B cell (primary cell): ENCODE data around the gene HOXA10. TPM values are rescaled to one million over a fixed set of nuclear protein-coding genes. Genes with fewer than 3 reads are reported as not detected.
A peak's percentile ranks its signal among the peaks of the same experiment; 100 is the strongest.

Source experiments
- ATAC-seq: fragments of 200-7000 bp; cut with Tn5 transposase; one replicate; pipeline ENCODE4 v1.10.0; 2021; ENCODE audit warnings: low read depth, mild to moderate bottlenecking, moderate number of reproducible peaks, moderate library complexity
- CTCF ChIA-PET: fragments of 350-600 bp; sonication (Branson Sonifier 250); formaldehyde crosslinking; loops from one replicate; lab custom pipeline; 2021; ENCODE audit warnings: antibody characterized with exemption, inconsistent platforms; lab: Charles Lee
- POLR2A ChIA-PET: fragments of 350-600 bp; sonication (Branson Sonifier 250); formaldehyde crosslinking; loops from one replicate; lab custom pipeline; 2021; ENCODE audit warnings: antibody characterized with exemption; lab: Charles Lee
- DNase-seq: peaks from one replicate; pipeline ENCODE4 v3.0.0; 2013
- H2AFZ ChIP-seq: 2 replicates; pipeline ENCODE4 v1.6.1; 2012; ENCODE audit warnings: mild to moderate bottlenecking, low read depth, low read length; ENCODE audit not compliant: insufficient read depth, poor library complexity, severe bottlenecking
- H3K27ac ChIP-seq, 2 donors: 1 replicate in 1 of 2; 2 replicates in 1 of 2; pipeline ENCODE4 v1.5.1; 2012 to 2013; ENCODE audit warnings: low read length in 2 of 2, mild to moderate bottlenecking in 2 of 2, moderate library complexity in 1 of 2
- H3K27me3 ChIP-seq, 4 experiments: fragments of 200-600 bp in 1 of 4; sonication (generic) in 1 of 4; replicated peaks in 1 of 4; 1 replicate in 2 of 4; 2 replicates in 2 of 4; pipeline versions ENCODE4 v1.6.1 to v1.7.0; 2013 to 2016; ENCODE audit warnings: low read length in 3 of 4, mild to moderate bottlenecking in 2 of 4, mixed read lengths in 1 of 4, moderate library complexity in 1 of 4; ENCODE audit not compliant: insufficient read depth in 4 of 4, control insufficient read depth in 3 of 4; ENCODE audit errors: control extremely low read depth in 1 of 4
- H3K36me3 ChIP-seq, 2 experiments: replicated peaks in 1 of 2; 1 replicate in 1 of 2; 2 replicates in 1 of 2; pipeline versions ENCODE4 v1.6.1 to v1.7.1; 2013; ENCODE audit warnings: low read length in 1 of 2; ENCODE audit not compliant: insufficient read depth in 2 of 2, control insufficient read depth in 1 of 2; ENCODE audit errors: control extremely low read depth in 1 of 2, extremely low read depth in 1 of 2
- H3K4me1 ChIP-seq, 2 donors: fragments of 200-600 bp in 1 of 2; sonication (generic) in 1 of 2; 1 replicate in 1 of 2; 2 replicates in 1 of 2; pipeline versions ENCODE4 v1.5.1 to v1.6.1; 2013 to 2017; ENCODE audit warnings: low read length in 2 of 2; ENCODE audit not compliant: control insufficient read depth in 2 of 2, insufficient read depth in 2 of 2
- H3K4me2 ChIP-seq: replicated peaks from 2 replicates; pipeline ENCODE3; 2012; ENCODE audit warnings: mild to moderate bottlenecking, low read depth, low read length; ENCODE audit not compliant: poor library complexity, severe bottlenecking
- H3K4me3 ChIP-seq, 5 experiments: fragments of 200-600 bp in 1 of 5; sonication (generic) in 1 of 5; 1 replicate in 3 of 5; 2 replicates in 2 of 5; pipeline versions ENCODE4 v1.5.1 to v1.7.0; 2011 to 2016; ENCODE audit warnings: low read length in 4 of 5, mild to moderate bottlenecking in 4 of 5, low read depth in 2 of 5, control low read depth in 1 of 5, moderate library complexity in 1 of 5; ENCODE audit not compliant: insufficient read depth in 1 of 5; ENCODE audit errors: control extremely low read depth in 1 of 5, extremely low read depth in 1 of 5
- H3K79me2 ChIP-seq: fragments of 200-600 bp; sonication (generic); one replicate; pipeline ENCODE4 v1.6.0; 2016; ENCODE audit warnings: low read length; ENCODE audit not compliant: control insufficient read depth, insufficient read depth
- H3K9ac ChIP-seq: fragments of 200-600 bp; sonication (generic); 2 replicates; pipeline ENCODE4 v1.6.1; 2017; ENCODE audit warnings: mild to moderate bottlenecking, low read length, moderate library complexity
- H3K9me3 ChIP-seq, 3 donors: one replicate each; pipeline versions ENCODE4 v1.6.1 to v1.7.1; 2013; ENCODE audit warnings: low read length in 2 of 3; ENCODE audit not compliant: control insufficient read depth in 2 of 3, insufficient read depth in 1 of 3; ENCODE audit errors: control extremely low read depth in 1 of 3
- H4K20me1 ChIP-seq: 2 replicates; pipeline ENCODE4 v1.6.0; 2012; ENCODE audit warnings: mild to moderate bottlenecking, low read length; ENCODE audit not compliant: insufficient read depth, control insufficient read depth, poor library complexity, severe bottlenecking
- H3K27ac Mint-ChIP-seq: one replicate; pipeline ENCODE4 v1.8.0; 2021; ENCODE audit warnings: mixed read lengths
- H3K27me3 Mint-ChIP-seq: one replicate; pipeline ENCODE4 v1.8.0; 2021; ENCODE audit warnings: mixed read lengths
- H3K4me1 Mint-ChIP-seq: one replicate; pipeline ENCODE4 v1.8.0; 2021; ENCODE audit warnings: mixed read lengths
- H3K4me3 Mint-ChIP-seq: one replicate; pipeline ENCODE4 v1.8.0; 2021; ENCODE audit warnings: mixed read lengths
- H3K9me3 Mint-ChIP-seq: one replicate; pipeline ENCODE4 v1.8.0; 2022; ENCODE audit warnings: mixed read lengths; ENCODE audit not compliant: insufficient read depth
- CTCF ChIP-seq: fragments of 200-600 bp; IDR thresholded peaks from one replicate; pipeline ENCODE4 v1.8.0; 2022; ENCODE audit warnings: antibody characterized with exemption, mild to moderate bottlenecking
- EZH2 ChIP-seq: IDR thresholded peaks from 2 replicates; pipeline ENCODE4 v1.6.1; 2012; ENCODE audit warnings: borderline replicate concordance, low read depth, mild to moderate bottlenecking, moderate library complexity, low read length; ENCODE audit not compliant: insufficient read depth, poor library complexity, severe bottlenecking
- WGBS: methylation state at CpG from one replicate; pipeline ENCODE4 v1.1.5; 2013; ENCODE audit warnings: missing lambda C conversion rate; ENCODE audit not compliant: insufficient coverage; 5-methylcytosine and 5-hydroxymethylcytosine counted together
- intact Hi-C: fragments of 100-400 bp; cut with micrococcal nuclease; formaldehyde crosslinking; loops from one replicate; pipeline ENCODE4 v1.10.0; 2022
- polyA plus RNA-seq: library from polyadenylated mRNA; depleted of rRNA; stranded (reverse); fragments of >200 nt; gene quantifications from 2 replicates; pipeline ENCODE4 v1.2.3, GENCODE V29; 2012
- total RNA-seq, 2 donors: library from RNA; stranded (reverse); fragments of 120-200 nt in 1 of 2; gene quantifications; 1 replicate in 1 of 2; 2 replicates in 1 of 2; pipeline versions ENCODE4 v1.2.3 to v1.2.4, GENCODE V29; 2013 to 2022

Gene HOXA10
- total and polyA plus RNA-seq, 2 donors (not counting 1 experiment from before 2014, with no cell fraction given) = not detected

DNA sequence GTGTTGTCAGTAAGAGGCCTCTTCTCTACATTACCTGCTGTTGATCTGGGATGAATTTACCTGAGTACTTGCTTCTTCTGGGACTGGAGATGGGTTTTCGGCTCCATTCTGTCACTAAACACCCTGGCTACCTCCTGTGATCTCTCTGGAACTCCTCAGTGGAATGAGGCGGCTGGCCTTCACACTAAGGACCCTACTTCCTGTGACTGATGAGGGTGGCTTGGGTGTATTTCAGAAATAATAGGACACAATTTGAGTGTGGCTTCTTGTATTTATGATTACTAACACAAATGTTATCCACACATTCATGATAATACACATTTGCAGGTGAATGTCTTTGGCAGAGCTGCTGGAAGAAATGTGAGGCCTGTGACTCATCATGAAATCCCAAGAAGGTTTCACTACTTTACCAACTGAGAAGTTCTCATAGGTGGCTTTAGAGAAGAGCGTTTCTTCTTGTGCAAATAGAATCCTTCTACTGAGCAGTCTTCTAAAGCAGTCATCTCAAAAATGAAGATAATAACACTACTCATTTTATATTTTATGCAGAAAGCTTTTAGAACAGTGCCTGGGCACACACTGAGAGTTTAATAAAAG, 47.2 kb upstream of the HOXA10 start:
- Mint-ChIP-seq H3K27me3 (peaks cover 67% of the 10 kb centered on the region), H3K27ac (no peak overlapping the region), H3K9me3 (no peaks in the 10 kb centered on the region), H3K4me3 (peak overlapping the region; percentile 42), H3K4me1 (peaks cover 13% of the 10 kb centered on the region)
- TF ChIP-seq EZH2 (no peak), CTCF (no peak)
- ChIA-PET CTCF (interaction anchor here (0.8 to 1.2 kb wide), 2 partner anchors 10 to 553 kb away, joined by 3 read pairs; no protein-coding TSS in a partner anchor), POLR2A (no interaction called here)
- Histone ChIP-seq H4K20me1 (no peaks in the 10 kb centered on the region), H3K36me3 (no peaks in the 10 kb centered on the region), H3K4me1 (peaks cover 8 to 11% of the 10 kb centered on the region in 2 donors), H3K9me3 (peaks cover 0 to 3% (median 0%) of the 10 kb centered on the region in 3 donors), H3K27ac (no peak overlapping the region), H3K27me3 (peaks cover 2 to 72% (median 58%) of the 10 kb centered on the region in 4 experiments), H3K79me2 (no peaks in the 10 kb centered on the region), H3K4me3 (no peak overlapping the region), H3K9ac (no peak overlapping the region), H2AFZ (no peak overlapping the region), H3K4me2 (no peak overlapping the region)
- no CpG with 5 or more reads among the region's 3 CpGs for WGBS
- ATAC-seq (no peak), DNase-seq (no peak)
- intact Hi-C loops = no loop called here

DNA sequence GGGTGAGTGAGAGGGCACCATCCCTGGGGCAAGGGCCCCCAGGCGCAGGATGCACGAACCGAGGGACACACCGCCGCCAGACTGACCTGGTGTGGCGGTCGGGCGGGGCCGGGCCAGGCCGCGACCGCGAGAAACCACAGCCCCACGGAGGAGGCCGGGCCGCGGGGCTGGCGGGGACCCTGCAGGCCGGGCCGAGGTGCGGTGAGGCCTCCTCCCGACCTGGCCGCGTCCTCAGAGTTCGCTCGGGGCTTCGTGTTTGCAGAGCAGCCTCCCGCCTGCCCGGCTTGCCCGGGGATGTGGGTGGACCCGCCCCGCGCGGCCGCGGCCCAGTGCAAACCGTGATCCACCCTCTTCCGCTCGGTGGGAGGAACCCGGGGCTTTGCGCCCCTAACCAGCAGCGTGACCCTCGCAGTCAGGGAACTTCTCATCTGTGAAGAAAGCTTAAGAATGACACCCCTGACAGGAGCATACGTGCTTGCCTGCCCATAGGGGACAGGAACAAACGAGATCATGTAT, 46.4 kb upstream of the HOXA10 start:
- peaks cover 71% of the 10 kb centered on the region for H3K27me3 Mint-ChIP-seq
- CTCF ChIA-PET = no interaction called here
- peaks cover 8 to 11% of the 10 kb centered on the region in 2 donors for H3K4me1 ChIP-seq
- H3K9me3 ChIP-seq = peaks cover 0 to 3% (median 0%) of the 10 kb centered on the region in 3 donors
- H3K79me2 ChIP-seq = no peaks in the 10 kb centered on the region
- peak overlapping the region; percentile 39 for H3K9ac ChIP-seq
- intact Hi-C loops = no loop called here
- TF ChIP-seq EZH2 (peak; percentile 81), CTCF (no peak)
- peaks cover 13% of the 10 kb centered on the region for H3K4me1 Mint-ChIP-seq
- H3K4me3 Mint-ChIP-seq = peak overlapping the region; percentile 69
- POLR2A ChIA-PET = no interaction called here
- H3K27me3 ChIP-seq = peaks cover 2 to 72% (median 55%) of the 10 kb centered on the region in 4 experiments
- H3K9me3 Mint-ChIP-seq = no peaks in the 10 kb centered on the region
- H2AFZ ChIP-seq = peak overlapping the region; percentile 47
- no peak overlapping the region for H3K27ac ChIP-seq
- no peaks in the 10 kb centered on the region for H3K36me3 ChIP-seq
- peak; percentile 27 for DNase-seq
- peak overlapping the region; percentile 69 for H3K4me2 ChIP-seq
- no peaks in the 10 kb centered on the region for H4K20me1 ChIP-seq
- no peak for ATAC-seq
- no peak overlapping the region for H3K27ac Mint-ChIP-seq
- WGBS = 5% methylated on average over 44 of the region's 45 CpGs
- H3K4me3 ChIP-seq = peak overlapping the region in 2 of 5 experiments; percentile 15 to 32
